ENCODE results near the gene BFSP1. TPM values are rescaled to one million over a fixed set of nuclear protein-coding genes. Genes with fewer than 3 reads are reported as not detected.

BFSP1 gene
- total RNA-seq, 1 experiment from 2014 or later = 6.6 TPM

DNA sequence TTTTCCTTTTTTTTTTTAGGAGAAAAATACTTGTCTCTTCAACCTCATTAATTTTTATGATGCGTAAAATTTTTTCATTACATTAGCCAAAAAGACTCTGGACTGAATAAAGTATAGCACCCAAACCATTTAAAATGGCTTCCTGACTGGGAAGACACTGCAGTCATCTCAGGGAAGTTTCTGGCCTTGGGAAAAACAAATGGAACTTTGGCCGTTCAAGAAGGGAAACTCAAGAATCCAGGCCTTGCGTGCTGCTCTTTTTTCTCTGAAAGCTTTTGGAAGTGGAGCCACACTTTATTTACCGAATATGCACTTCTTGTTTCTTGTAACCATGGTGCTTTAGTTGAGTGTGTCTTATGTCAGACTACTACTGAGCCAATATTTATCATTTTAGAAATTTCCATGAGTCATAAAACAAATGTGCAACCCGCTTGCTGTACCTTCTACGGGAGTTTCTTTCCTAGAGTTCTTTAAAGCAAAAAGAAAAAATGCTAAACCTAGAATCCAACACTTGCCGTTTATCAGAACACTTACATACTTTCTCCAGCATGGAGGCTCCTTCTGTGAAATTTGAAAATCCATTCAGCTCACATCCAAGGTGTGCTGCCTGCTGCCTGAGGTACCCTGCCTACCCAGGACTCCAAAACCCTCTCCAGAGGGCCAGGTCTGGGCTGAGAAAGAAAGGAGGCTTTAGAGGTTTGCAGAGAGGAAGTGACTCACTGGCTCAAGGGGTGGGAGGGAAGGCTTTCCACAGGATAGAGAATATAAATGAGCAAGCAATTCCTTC is 27.2 kb upstream of the BFSP1 start:
- DNase-seq (ENCODE audit: low read depth) = peak; percentile 93

GRCh38 chr20:17557675-17558006 is 26.5 kb upstream of the BFSP1 start:
- peak; percentile 90 for DNase-seq (ENCODE audit: low read depth)

DNA sequence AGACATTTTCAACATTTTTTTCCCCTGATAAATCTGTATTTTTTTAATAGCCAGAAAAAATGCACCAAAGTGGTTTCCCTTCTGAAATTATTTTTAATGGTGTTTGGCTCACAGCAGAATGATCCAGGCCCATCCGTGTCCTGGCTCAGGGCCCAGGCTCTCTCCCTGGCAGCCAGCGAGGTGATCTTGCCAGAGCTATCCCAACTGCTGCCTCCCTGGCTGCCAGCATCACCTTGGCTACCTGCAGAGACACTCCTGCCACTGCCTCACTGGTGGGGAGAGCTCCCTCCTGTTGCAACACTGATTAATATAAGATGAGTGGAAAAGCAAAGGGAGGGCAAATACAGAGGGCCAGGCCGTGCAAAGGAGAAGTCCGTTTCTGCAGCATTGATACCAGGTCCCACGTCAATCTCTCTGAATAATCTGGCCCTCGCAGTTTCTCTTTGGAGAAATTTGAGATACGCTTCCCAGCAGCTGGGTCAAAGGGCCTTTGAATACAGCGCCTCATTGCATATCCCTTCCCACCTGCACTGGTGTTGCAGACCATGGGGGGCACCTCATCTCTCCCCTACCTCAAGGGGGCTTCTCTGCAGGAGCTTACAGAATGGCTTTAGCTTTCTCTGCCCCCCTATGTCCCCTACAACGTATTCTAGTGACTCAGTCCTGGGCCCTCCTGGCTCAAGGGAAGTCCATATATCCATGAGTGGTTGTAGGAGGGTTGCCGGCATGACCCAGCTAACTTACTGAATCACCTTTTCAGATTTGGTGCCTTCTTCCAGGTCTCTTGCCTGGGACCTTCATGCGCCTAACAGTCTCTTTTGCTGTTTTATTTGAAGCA is 25.9 kb upstream of the BFSP1 start:
- DNase-seq (ENCODE audit: low read depth) = peak; percentile 37

DNA sequence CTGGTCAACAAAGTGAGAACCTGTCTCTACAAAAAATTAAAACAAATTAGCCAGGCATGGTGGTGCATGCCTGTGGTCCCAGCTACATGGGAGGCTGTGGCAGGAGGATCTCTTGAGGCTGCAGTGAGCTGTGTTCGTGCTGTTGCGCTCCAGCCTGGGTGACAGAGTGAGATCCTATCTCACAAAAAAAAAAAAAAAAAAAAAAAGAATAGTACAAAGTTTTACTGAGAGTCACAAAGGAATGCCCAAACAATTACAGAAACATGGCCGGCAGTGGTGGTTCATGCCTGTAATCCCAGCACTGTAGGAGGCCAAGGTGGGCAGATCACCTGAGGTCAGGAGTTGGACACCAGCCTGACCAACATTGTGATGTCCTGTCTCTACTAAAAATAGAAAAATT is 23.9 kb upstream of the BFSP1 start:
- DNase-seq (ENCODE audit: low read depth) = no peak

DNA sequence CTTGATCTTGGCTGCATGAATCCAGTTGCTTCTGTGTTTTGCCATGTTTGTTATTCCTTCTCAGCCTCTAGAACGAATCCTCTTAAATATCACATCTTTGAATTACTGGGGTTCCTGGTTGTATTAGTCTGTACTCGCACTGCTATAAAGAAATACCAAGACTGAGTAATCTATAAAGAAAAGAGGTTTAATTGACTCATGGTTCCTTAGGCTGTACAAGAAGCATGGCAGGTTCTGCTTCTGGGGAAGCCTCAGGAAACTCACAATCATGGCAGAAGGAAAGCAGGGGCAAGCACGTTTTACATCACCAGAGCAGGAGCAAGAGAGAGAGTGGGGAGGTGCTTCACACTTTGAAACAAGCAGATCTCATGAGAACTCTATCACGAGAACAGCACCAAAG is 18.0 kb upstream of the BFSP1 start:
- no peak for DNase-seq (ENCODE audit: low read depth)

GRCh38 chr20:17545127-17545526 is 13.9 kb upstream of the BFSP1 start:
- no peak for DNase-seq (ENCODE audit: low read depth)

GRCh38 chr20:17543531-17544131 is 12.5 kb upstream of the BFSP1 start:
- DNase-seq (ENCODE audit: low read depth) = peak; percentile 46

DNA sequence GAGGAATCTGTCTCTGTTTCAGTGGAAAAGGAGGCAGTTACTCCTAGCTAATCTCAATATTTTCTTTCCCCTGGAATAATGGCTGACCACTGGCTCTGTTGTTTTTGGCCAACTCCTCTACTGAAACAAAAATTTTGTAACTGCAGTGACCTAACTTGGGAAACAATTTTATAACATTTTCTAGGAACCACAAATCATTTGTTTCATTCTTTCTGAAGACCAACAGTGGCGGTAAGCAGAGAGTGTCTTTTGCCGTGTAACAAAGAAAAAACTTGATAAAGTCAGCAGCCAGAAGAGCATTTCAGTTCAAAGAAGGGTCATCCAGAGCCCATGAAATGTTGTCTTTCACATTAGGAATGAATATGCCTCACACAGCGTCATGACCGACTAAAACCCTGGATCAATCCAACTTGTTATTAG is 11.8 kb upstream of the BFSP1 start:
- DNase-seq (ENCODE audit: low read depth) = peak; percentile 81

GRCh38 chr20:17542481-17542880 is 11.3 kb upstream of the BFSP1 start:
- no peak for DNase-seq (ENCODE audit: low read depth)

- peak; percentile 89 for DNase-seq (ENCODE audit: low read depth)
Observed at GRCh38 chr20:17541996-17542395, 10.8 kb upstream of the BFSP1 start.

DNA sequence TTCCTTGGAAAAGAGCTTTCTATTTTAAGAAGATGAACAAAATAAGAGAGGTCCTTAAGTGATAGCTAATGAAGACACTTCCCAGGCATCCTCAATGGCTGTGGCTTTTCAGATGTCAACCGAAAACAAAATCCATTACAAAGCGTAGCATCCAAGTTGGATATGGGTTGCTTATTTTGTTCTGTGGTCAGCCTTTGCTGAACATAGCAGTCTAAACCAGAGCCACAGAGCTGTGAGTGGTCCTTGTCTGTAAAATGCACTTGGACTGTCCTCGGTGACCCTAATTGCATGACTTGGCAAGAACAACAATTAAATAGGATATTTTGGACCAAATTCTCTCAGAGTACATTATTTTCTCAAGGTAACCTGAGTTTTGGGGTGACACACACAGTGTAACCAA is 10.4 kb upstream of the BFSP1 start:
- DNase-seq (ENCODE audit: low read depth) = no peak

DNA sequence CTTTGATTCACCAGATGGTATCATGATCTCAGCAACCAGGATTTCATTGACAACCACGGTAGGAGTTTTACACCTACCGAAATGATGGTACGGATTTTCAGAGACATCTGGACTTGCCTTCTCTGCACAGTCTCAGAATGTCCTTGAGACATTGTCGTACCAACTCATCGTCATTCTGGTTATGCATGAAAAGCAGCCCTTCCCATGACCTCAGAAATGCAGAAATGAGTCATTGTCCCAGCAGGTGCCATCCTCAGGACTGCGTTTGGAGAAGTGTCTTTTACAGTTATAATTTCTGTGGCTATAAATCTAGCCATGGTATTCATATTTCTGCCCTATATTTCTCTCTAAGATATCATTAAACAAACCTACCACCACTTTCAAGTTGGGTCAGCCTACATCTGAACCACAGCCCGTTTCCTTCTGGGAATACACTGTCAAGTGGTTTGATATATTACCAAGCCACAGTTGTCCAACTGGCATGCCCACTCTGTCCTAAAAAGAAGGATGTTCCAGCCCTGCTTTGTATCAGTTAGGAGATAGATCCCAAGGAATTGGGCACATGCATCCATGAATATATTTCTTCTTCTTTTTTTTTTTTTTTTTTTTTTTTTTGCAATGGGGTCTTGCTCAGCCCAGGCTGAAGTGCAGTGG is 7.5 kb upstream of the BFSP1 start:
- DNase-seq (ENCODE audit: low read depth) = peak; percentile 74

DNA sequence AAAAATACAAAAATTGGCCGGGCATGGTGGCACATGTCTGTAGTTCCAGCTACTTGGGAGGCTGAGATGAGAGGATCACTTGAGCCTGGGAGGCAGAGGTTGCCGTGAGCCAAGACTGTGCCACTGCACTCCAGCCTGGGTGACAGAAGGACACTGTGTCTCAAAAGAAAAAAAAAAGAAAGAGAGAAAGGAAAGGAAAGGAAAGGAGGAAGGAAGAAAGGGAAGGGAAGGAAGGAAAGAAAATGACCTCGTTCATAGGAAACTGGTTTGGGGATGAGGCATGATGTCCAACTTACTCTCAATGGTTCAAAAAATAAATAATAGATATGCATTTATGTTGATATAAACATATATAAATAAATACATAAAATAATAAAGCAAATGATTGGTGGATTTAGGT is 6.8 kb upstream of the BFSP1 start:
- DNase-seq (ENCODE audit: low read depth) = no peak

GRCh38 chr20:17536944-17537444 is 5.8 kb upstream of the BFSP1 start:
- peak; percentile 73 for DNase-seq (ENCODE audit: low read depth)

DNA sequence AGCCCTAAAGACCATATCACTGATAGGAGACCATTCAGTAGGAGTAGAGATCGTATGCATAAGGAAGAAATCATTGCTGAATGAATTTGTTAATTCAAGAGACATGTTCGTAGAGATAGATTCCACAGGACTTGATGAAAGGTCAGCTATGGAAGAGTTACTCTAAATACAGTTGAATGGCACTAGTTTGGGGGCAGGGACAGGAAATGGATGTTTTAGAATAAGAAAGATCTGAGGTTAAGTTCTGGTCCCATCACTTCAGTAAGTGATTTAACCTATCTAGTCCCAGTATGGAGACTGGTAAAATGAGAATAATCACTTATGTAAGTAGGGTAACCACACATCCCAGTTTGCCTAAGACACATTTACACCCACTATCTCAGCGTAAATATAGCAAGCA is 2.9 kb upstream of the BFSP1 start:
- DNase-seq (ENCODE audit: low read depth) = no peak

DNA sequence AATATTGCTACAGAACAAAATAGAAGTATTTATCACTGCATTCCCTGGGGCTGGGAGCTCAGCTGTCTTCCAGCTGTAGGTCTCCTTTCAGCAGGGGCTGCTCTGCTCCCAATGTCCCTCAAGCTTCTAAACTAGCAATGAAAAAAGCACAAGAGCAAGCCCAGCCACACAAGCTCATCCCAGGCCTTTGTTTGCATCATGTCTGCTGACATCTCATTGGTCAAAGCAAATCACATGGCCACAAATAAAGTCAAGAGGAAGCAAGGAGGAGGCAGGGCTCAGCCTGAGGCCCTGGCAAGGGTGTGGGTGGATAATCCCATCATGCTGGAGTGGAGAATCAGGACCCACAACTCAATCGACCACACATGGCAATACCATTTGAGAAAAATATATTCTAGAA is 2.2 kb upstream of the BFSP1 start:
- peak; percentile 64 for DNase-seq (ENCODE audit: low read depth)

DNA sequence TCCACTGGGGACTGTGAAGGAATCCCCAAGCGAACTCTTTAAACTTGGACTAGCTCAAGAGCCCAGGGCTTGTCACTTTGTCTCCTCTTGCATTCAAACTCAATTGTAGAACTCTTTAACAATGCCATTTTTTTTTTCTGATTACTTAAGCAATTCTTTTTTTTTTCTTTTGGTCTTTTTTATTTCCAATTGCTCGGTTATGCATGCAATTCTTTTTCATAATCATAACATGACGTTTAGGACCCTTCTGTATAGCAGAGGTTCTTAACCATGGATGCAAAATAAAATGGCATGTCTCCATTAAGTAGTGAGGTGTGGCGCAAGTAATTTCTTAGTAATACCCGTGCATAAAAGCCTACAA is 466 bp upstream of the BFSP1 start:
- DNase-seq (ENCODE audit: low read depth) = no peak

GRCh38 chr20:17530153-17530552 is 1.0 kb downstream of the BFSP1 start:
- no peak for DNase-seq (ENCODE audit: low read depth)

- DNase-seq (ENCODE audit: low read depth) = no peak
Observed at GRCh38 chr20:17529586-17529985, 1.6 kb downstream of the BFSP1 start.

- no peak for DNase-seq (ENCODE audit: low read depth)
Observed at GRCh38 chr20:17525650-17526049, 5.5 kb downstream of the BFSP1 start.

DNA sequence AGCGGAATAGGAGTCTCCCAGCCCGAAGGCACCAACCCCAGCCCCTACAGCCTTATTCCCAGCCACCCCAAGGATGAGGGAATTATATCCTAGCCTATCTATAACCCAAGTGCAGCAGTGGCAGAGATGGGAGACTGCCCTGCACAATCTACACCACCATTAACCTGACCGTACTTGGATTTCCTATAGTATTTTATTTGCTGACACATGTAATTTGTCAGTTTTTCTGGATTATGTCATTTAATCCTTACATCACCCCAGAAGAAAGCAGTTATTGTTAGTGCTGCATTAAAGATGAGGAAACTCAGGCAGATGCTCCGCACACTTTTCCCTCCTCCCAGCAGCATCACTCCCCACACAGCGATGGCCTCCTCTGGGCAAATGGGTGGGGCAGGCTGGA is 6.0 kb downstream of the BFSP1 start:
- no peak for DNase-seq (ENCODE audit: low read depth)

DNA sequence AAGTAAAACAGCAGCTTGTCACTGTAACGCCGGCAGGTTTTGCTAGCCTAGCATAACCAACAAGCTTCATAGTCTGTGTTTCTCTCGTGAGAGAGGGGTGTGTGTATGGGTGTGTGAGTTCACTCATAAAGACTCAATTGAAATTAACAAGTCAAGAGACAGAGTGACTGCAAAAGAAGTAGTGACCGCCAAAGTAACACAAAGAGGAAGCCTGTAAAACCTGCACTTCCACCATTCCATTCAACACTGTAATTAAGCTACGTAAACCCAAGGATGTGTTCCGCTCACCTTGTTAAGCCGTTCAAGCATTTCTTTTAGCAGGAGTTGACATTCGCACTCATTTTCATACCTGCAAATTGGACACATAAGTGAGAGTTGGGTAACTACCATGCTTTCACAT is 6.6 kb downstream of the BFSP1 start:
- no peak for DNase-seq (ENCODE audit: low read depth)

Measured in LHCN-M2 (cell line).